Left lung (tissue), 10 donors: ENCODE results near the gene PTPRN2. TPM values are rescaled to one million over a fixed set of nuclear protein-coding genes. Genes with fewer than 3 reads are reported as not detected.

Experiments
- ATAC-seq: fragments of 200-7000 bp; cut with Tn5 transposase; one replicate; pipeline ENCODE4 v1.9.1; 2020; ENCODE audit warnings: moderate library complexity
- DNase-seq, 4 donors: peaks; one replicate each; pipeline ENCODE4 v3.0.0-alpha.2; 2013 to 2020
- H3K27ac ChIP-seq, 2 donors: fragments of 200-600 bp; sonication (generic) in 1 of 2; one replicate each; pipeline versions ENCODE4 v1.5.0 to v1.8.0; 2020 to 2021
- H3K27me3 ChIP-seq, 2 donors: fragments of 200-600 bp; sonication (generic) in 1 of 2; one replicate each; pipeline versions ENCODE4 v1.5.0 to v1.8.0; 2020 to 2021
- H3K36me3 ChIP-seq, 2 donors: fragments of 200-600 bp; sonication (generic) in 1 of 2; one replicate each; pipeline versions ENCODE4 v1.5.0 to v1.8.0; 2020 to 2021
- H3K4me1 ChIP-seq, 2 donors: fragments of 200-600 bp; one replicate each; pipeline ENCODE4 v1.8.0; 2021
- H3K4me3 ChIP-seq, 2 donors: fragments of 200-600 bp; sonication (generic) in 1 of 2; one replicate each; pipeline versions ENCODE4 v1.5.0 to v1.8.0; 2020 to 2021; ENCODE audit warnings: mild to moderate bottlenecking in 1 of 2
- H3K9me3 ChIP-seq, 2 donors: fragments of 200-600 bp; sonication (generic) in 1 of 2; one replicate each; pipeline versions ENCODE4 v1.5.0 to v1.8.0; 2020 to 2021
- intact Hi-C, 2 donors: fragments of 100-400 bp; cut with DNase I; formaldehyde crosslinking; loops; one replicate each; pipeline versions ENCODE4 v1.11.2 to v1.14.2; 2022
- polyA plus RNA-seq, 6 donors: library from polyadenylated mRNA; unstranded; fragments of 120-200 nt; gene quantifications; one replicate each; pipeline ENCODE4 v1.2.1, GENCODE V29; 2013; ENCODE audit not compliant: insufficient read length in 6 of 6
- total RNA-seq, 2 donors: library from RNA; stranded (reverse); fragmentation: NEBNext Ultra II Directional; extraction: Animal tissue kit (Norgen Biotek cat#: 25700); gene quantifications; one replicate each; pipeline ENCODE4 v1.2.1, GENCODE V29; 2021
- TF ChIP-seq, protein P1 (sequence below), 2 donors: fragments of 200-600 bp; sonication (generic) in 1 of 2; IDR thresholded peaks; one replicate each; pipeline versions ENCODE4 v1.5.0 to v1.8.0; 2021; ENCODE audit warnings: antibody characterized with exemption in 2 of 2
- donor health status: DM: no; HTN: yes; CAD: no.
- donor health status: DM: no; HTN: no; CAD: no.

The PTPRN2 gene
- total and polyA plus RNA-seq, 8 donors = 4.0 to 7.8 (median 6.8) TPM

DNA sequence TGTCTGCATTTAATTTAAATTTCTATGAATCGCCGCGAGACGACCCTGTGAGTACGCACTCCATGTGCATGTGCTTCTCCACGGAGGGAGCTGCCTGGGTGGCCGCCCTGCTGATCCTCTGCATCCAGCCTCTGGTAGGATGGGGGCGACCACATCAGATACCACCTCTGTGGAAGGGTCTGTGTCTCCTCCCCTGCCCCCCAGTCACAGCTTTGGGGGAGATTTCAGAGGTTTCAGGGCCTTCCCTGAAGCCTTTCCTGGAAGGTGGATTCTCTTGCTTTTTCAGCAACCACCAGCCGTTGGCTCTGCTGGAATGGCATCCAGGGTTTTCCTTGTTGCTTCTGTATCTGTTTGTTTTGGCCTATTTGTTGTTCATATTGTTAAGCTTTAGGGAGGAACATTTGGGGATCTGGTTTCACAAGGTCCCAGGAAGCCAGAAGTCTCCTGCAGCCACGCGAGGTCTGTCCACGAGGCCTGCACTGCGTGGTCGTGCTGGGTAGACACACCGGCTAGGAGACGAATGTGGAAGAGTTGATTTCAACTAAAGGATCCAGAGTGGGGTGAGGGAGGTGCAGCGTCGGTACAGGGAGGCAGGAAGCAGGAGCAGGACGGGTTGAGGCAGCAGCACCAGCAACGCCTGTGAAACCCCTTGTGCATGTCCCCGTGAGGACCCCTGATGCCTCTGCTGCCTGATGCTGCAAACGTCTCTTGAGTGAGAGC, 329.1 kb downstream of the PTPRN2 start:
- ATAC-seq (no peak), DNase-seq (peak in 1 of 4 donors; percentile 22)
- intact Hi-C loops = no loop called here
- TF ChIP-seq, protein P1, sequence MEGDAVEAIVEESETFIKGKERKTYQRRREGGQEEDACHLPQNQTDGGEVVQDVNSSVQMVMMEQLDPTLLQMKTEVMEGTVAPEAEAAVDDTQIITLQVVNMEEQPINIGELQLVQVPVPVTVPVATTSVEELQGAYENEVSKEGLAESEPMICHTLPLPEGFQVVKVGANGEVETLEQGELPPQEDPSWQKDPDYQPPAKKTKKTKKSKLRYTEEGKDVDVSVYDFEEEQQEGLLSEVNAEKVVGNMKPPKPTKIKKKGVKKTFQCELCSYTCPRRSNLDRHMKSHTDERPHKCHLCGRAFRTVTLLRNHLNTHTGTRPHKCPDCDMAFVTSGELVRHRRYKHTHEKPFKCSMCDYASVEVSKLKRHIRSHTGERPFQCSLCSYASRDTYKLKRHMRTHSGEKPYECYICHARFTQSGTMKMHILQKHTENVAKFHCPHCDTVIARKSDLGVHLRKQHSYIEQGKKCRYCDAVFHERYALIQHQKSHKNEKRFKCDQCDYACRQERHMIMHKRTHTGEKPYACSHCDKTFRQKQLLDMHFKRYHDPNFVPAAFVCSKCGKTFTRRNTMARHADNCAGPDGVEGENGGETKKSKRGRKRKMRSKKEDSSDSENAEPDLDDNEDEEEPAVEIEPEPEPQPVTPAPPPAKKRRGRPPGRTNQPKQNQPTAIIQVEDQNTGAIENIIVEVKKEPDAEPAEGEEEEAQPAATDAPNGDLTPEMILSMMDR (IDR thresholded peaks at IDR 0.05) = no peak
- Histone ChIP-seq H3K4me3 (no peak overlapping the region), H3K9me3 (peaks cover 0 to 9% of the 10 kb centered on the region in 2 donors), H3K36me3 (no peaks in the 10 kb centered on the region), H3K27ac (no peak overlapping the region), H3K27me3 (no peaks in the 10 kb centered on the region), H3K4me1 (no peaks in the 10 kb centered on the region)

DNA sequence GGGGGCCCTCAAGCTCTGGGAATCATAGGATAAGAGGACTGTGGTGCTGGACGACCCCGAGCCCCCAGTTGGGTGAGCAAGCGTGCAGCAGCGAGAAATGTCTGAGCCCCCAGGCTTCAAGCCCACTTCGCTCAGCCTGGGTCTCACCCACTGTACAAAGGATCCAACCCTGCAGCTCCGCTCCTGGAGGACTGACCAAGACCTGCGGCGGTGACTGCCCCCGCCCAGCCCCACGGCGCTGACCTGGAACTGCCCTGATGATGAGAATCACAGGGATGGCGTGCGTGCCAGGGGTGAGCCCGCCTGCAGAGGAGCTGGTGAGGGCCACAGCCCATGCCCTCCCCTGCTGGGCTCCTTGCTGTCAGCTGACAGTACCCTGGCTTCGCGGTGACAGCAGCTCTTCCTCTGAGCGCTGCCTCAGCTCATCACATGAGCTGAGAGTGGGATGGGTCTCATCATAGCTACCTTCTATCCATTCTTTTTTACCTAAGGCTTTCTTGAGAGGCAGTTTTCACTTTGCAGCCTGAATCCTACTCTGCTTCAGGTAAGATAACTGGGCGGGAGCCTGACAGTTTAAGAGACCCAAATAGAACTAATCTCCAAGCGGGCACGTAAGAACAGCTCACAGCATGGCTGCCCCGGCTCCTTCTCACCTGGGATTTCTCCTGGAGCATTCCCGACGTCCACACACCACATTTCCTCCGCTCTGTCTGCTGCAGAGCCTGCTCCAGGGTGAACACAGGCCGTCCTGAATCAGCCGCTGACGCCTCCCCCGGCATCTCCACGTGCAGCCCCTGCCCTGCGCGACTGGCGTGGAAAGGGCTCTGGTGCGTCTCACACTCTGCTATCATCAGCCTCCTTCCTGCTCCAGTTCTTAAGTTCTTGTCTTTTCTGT, 329.9 kb downstream of the PTPRN2 start:
- DNase-seq = peak in 2 of 4 donors; percentile 17 to 79
- no peaks in the 10 kb centered on the region for H3K27me3 ChIP-seq
- peaks cover 0 to 15% of the 10 kb centered on the region in 2 donors for H3K9me3 ChIP-seq
- ATAC-seq = no peak
- H3K27ac ChIP-seq = no peak overlapping the region
- H3K4me1 ChIP-seq = no peaks in the 10 kb centered on the region
- no peaks in the 10 kb centered on the region for H3K36me3 ChIP-seq
- TF ChIP-seq, protein P1 (IDR thresholded peaks at IDR 0.05) = no peak
- intact Hi-C loops = no loop called here
- no peak overlapping the region for H3K4me3 ChIP-seq

DNA sequence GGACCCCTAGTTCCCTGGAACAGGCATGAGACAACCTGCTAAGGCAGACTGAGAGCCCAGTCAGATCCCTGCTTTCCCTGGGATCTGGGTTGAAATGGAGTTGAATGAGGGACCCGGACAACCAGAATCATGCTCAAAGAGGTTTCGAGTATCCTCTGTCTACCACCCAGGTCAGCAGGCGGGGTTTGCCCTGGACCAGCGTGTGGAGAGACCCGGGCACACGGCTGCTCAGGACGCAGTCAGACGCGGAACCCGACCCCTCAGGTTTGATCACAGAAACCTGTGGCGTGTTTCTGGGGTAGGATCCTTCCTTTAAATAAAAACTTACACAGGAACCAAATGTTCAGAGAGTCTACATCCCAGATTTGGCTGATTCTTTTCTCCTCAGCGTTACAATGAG, 330.6 kb downstream of the PTPRN2 start:
- H3K27ac ChIP-seq = no peak overlapping the region
- intact Hi-C loops = no loop called here
- TF ChIP-seq, protein P1 (IDR thresholded peaks at IDR 0.05) = no peak
- H3K27me3 ChIP-seq = no peaks in the 10 kb centered on the region
- peaks cover 0 to 15% of the 10 kb centered on the region in 2 donors for H3K9me3 ChIP-seq
- H3K36me3 ChIP-seq = no peaks in the 10 kb centered on the region
- H3K4me1 ChIP-seq = no peaks in the 10 kb centered on the region
- no peak for ATAC-seq
- DNase-seq = peak in 1 of 4 donors; percentile 43
- H3K4me3 ChIP-seq = no peak overlapping the region

DNA sequence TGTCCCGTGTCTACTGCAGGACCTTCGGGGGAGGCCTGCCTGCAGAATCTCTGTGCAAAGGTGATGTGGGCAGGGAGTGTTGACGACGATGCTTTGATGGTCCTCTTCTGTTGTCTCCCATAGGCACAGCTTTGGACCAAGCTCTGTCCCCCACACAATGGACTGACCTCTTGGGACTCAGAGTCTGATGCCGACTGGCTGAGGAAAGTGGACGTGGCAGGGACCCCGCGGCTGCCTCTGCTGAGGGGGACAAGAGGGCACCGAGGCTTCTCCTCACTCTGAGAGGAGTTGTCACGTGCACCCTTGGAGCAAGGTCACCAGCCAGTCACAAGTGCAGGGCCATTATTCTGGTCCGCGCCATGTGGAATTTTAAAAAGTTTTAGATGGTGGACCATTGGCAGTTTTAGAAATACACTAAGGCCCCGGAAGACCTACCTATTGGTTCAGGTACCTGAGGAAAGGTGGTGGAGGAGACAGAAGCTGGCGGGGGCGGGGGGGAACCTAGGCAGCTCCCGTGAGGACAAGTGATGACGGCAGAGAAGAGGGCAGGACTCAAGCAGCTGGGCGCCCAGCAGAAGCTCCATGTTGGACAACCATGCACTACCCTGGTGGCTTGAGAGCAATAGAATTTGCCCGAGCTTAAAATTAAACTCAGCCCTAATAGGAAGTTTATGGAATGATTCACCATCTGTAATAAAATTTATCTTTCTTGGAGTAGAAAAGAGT, 331.4 kb downstream of the PTPRN2 start:
- Histone ChIP-seq H3K27me3 (no peaks in the 10 kb centered on the region), H3K4me1 (no peaks in the 10 kb centered on the region), H3K27ac (no peak overlapping the region), H3K4me3 (no peak overlapping the region), H3K36me3 (no peaks in the 10 kb centered on the region), H3K9me3 (peaks cover 0 to 15% of the 10 kb centered on the region in 2 donors)
- ATAC-seq (no peak), DNase-seq (peak in 2 of 4 donors; percentile 27 to 44)
- intact Hi-C loops = no loop called here
- TF ChIP-seq, protein P1 (IDR thresholded peaks at IDR 0.05) = no peak
